ENCODE data around the gene PANK4.

GRCh38 chr1:2472109-2472508 lies 54.3 kb downstream of the PANK4 start:
- TF ChIP-seq, protein P1, sequence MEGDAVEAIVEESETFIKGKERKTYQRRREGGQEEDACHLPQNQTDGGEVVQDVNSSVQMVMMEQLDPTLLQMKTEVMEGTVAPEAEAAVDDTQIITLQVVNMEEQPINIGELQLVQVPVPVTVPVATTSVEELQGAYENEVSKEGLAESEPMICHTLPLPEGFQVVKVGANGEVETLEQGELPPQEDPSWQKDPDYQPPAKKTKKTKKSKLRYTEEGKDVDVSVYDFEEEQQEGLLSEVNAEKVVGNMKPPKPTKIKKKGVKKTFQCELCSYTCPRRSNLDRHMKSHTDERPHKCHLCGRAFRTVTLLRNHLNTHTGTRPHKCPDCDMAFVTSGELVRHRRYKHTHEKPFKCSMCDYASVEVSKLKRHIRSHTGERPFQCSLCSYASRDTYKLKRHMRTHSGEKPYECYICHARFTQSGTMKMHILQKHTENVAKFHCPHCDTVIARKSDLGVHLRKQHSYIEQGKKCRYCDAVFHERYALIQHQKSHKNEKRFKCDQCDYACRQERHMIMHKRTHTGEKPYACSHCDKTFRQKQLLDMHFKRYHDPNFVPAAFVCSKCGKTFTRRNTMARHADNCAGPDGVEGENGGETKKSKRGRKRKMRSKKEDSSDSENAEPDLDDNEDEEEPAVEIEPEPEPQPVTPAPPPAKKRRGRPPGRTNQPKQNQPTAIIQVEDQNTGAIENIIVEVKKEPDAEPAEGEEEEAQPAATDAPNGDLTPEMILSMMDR (conservative IDR thresholded peaks at IDR 0.05 in 1 of 2, IDR thresholded peaks at IDR 0.05 in 1 of 2; ENCODE audit: extremely low read depth in 1 of 2, insufficient read depth in 1 of 2, low read depth in 1 of 2, low read length in 2 of 2) = no peak
- TF ChIP-seq EZH2 (IDR thresholded peaks at IDR 0.05; ENCODE audit: borderline replicate concordance, low read length) = no peak
